Embryonic facial prominence (tissue), 1 donor: ENCODE results near the gene ZFC3H1.
"Not testable (repeated sequence)": the region's sequence is repeated elsewhere in the genome, so short reads cannot be mapped to it uniquely, and the experiment has no call there.

Experiments used
- DNase-seq: peaks from one replicate; pipeline ENCODE4 v3.0.0-alpha.2; 2016; ENCODE audit errors: extremely low spot score

ZFC3H1 gene, protein sequence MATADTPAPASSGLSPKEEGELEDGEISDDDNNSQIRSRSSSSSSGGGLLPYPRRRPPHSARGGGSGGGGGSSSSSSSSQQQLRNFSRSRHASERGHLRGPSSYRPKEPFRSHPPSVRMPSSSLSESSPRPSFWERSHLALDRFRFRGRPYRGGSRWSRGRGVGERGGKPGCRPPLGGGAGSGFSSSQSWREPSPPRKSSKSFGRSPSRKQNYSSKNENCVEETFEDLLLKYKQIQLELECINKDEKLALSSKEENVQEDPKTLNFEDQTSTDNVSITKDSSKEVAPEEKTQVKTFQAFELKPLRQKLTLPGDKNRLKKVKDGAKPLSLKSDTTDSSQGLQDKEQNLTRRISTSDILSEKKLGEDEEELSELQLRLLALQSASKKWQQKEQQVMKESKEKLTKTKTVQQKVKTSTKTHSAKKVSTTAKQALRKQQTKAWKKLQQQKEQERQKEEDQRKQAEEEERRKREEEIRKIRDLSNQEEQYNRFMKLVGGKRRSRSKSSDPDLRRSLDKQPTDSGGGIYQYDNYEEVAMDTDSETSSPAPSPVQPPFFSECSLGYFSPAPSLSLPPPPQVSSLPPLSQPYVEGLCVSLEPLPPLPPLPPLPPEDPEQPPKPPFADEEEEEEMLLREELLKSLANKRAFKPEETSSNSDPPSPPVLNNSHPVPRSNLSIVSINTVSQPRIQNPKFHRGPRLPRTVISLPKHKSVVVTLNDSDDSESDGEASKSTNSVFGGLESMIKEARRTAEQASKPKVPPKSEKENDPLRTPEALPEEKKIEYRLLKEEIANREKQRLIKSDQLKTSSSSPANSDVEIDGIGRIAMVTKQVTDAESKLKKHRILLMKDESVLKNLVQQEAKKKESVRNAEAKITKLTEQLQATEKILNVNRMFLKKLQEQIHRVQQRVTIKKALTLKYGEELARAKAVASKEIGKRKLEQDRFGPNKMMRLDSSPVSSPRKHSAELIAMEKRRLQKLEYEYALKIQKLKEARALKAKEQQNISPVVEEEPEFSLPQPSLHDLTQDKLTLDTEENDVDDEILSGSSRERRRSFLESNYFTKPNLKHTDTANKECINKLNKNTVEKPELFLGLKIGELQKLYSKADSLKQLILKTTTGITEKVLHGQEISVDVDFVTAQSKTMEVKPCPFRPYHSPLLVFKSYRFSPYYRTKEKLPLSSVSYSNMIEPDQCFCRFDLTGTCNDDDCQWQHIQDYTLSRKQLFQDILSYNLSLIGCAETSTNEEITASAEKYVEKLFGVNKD (N-terminal part only)

DNA sequence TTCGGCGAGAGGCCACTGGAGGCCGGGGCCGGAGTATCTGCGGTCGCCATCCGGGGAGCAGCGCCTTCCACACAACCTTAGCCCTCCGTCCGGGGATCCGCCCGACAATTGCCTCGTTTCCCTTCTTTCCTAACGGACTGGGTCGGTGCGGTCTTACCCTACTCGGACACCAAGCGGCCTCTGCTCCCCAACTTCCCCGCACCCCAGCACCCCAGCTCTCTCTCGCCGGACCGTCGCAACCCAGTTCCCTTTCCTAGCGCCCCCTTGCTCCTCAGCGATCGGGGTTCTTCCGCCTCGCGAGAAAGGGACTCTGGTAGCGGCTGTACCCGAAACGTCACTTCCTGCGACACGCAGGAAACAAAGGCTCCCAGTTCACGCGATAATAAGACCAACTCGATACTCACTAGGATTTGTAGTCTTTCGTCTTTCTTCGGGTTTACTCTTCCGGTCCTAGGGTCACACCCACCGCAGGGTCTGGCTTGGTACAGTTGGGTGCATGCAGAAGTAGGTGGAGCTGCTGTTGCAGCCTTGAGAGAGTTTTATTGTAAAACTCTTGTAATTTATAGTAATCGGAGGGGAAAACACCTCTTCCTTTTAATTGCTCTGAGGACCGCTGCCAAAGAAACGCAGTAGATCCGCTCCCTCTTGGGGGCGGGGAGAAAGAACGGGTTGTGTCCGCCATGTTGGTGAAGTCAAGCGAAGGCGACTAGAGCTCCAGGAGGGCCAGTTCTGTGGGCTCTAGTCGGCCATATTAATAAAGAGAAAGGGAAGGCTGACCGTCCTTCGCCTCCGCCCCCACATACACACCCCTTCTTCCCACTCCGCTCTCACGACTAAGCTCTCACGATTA is at the start of gene ZFC3H1, which contains the start of gene THAP2:
TSS of gene ZFC3H1 (minus strand) at position 288 of the 850 bp plus-strand sequence. CDS start at position 50, 238 bp downstream.
TSS of gene THAP2 (plus strand) at position 741 of the 850 bp plus-strand sequence. CDS start 209 bp downstream, outside the sequence.
- peak; percentile 100 for DNase-seq

- no peak for DNase-seq
These were observed 46.9 kb upstream of the ZFC3H1 start for GRCh38 chr12:71710276-71711125.

DNA sequence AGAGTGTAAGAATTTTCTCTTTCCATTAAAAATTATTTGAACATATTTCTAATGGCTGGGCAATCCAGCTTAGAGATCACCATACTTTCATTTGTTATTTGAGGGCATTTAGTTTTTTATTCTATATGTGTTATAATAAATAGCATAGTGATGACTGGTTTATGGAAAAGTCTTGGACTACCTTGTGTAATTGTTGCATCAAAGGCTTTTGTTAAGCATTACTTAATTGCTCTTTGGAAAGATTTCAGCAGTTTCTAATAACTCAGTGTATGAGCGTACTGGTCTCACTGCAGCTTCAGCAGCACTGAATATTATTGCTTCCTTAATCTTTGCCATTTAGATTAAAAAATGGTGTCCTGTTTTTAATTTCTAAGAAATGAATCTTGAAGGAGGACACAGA is 45.0 kb upstream of the ZFC3H1 start:
- DNase-seq, result no peak

GRCh38 chr12:71704920-71705319 is 41.3 kb upstream of the ZFC3H1 start:
- DNase-seq, result no peak

DNA sequence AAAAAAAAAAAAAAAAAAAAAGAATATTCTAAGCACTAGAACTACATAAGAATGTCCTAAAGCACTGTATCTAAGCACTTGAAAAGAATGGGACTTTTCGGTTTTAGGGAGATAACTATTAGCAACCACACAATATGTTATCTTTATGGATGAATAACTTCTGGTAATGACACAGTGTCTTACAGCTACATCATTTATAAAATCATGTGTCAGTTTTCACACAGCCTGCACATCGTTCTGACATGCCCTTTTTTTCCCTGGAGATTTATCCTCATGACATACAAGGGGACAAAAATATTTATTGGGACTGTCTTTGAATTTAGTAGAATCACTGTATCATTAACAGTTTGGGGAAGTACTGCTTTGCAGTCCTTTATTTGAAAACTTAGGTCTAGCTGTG is 39.6 kb upstream of the ZFC3H1 start:
- no peak for DNase-seq

DNA sequence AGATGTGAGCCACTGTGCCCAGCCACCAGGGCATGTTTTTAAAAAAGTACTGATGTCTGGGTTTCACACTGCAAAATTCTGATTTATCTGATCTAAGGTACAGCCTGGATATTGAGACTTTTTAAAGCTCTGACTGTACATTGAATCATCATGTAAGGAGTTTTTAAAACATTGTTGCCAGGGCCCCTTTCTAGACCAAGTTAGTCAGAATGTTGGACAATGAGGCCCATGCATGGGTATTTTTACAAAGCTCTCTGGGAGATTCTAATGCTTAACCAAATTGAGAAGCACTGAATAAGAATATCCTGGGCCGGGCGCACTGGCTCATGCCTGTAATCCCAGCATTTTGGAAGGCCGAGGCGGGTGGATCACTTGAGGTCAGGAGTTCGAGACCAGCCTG is 38.9 kb upstream of the ZFC3H1 start:
- no peak for DNase-seq

DNA sequence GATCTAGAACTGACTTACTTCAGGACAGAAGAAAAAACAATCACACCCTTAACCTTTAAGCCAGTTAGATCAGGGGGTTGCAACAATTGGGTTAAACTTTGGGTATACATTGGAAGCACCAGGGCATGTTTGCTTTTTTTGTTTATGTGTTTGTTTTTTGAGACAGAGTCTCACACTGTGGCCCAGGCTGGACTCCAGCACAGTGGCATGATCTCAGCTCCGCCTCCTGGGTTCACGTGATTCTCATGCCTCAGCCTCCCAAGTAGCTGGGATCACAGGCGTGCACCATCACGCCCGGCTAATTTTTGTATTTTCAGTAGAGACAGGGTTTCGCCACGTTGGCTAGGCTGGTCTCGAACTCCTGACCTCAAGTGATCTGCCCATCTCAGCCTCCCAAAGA is 38.5 kb upstream of the ZFC3H1 start:
- not testable (repeated sequence) for DNase-seq

- no peak for DNase-seq
These were observed 32.1 kb upstream of the ZFC3H1 start for GRCh38 chr12:71695782-71696181.

DNA sequence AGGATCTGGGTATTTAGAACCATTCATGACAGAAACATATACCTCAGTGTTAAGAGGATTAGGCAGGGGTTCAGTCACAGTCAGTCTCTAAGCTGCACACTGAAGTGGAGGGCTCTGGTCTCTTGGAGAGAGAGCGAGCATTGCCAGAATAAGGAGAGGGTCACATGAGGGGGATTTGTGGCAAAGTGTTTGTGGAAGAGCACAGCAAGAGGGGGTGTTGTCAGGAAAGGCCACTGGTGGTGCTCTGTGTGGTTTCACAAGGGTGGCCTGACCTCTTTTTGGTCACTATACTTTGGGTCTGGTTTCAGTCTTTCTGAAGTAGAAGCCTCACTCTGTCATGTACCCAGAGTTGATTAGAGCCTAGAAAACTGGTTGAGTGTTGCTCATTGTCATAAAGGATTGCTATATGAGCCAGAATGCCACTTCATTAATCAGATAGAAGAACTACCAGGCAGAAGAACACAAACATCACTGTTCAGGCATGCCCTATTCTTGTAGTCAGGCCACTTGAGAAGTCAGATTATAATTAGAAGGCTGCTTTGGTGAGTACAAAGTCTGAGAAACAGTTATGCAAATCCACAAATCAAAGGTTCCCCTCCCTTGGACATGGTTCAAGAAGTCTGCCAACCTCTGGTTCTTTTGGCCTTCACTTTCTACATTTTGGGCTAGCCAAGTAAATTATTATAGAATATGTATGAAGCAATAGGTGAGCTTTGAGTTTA is 30.6 kb upstream of the ZFC3H1 start:
- no peak for DNase-seq

DNA sequence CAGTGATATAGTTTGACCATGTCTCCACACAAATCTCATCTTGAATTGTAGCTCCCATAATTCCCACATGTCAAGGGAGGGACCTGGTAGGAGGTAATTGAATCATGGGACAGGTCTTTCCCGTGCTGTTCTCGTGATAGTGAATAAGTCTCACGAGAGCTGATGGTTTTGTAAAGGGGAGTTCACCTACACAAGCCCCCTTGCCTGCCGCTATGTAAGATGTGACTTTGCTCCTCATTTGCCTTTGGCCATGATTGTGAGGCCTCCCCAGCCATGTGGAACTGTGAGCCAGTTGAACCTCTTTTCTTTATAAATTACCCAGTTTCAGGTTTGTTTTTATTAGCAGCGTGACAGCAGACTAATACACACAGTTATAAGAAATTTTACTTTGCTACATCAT is 30.0 kb upstream of the ZFC3H1 start:
- DNase-seq, result not testable (repeated sequence)

DNA sequence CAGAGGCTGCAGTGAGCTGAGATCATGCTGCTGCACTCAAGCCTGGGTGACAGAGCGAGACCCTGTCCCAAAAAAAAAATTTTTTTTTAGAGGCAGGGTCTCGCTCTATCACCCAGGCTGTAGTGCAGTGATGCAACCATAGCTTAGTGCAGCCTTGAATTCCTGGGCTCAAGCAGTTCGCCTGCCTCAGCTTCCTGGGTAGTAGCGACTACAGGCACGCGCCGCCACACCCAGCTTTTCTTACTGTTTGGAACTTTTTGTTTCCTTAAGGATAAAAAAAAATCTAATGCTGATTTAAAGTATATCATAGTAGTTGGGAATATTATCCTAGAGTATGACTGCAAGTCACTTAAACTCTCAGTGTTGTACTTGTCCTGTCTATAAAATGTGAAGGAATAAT is 29.5 kb upstream of the ZFC3H1 start:
- DNase-seq, result no peak

GRCh38 chr12:71691504-71692129 is 28.0 kb upstream of the ZFC3H1 start:
- DNase-seq, result no peak

GRCh38 chr12:71688961-71689570 is 25.4 kb upstream of the ZFC3H1 start:
- no peak for DNase-seq

DNA sequence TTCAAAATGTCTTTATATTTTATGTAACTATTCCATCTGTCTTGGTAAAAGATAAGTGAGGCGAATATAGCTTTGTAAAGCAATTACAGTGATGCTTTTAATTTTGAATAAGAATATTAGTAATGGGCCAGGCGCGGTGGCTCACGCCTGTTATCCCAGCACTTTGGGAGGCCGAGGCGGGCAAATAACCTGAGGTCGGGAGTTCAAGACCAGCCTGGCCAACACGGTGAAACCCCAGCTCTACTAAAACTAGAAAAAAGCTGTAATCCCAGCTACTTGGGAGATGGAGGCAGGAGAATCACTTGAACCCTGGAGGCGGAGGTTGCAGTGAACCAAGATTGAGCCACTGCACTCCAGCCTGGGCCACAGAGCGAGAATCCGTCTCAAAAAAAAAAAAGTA is 23.5 kb upstream of the ZFC3H1 start:
- not testable (repeated sequence) for DNase-seq

DNA sequence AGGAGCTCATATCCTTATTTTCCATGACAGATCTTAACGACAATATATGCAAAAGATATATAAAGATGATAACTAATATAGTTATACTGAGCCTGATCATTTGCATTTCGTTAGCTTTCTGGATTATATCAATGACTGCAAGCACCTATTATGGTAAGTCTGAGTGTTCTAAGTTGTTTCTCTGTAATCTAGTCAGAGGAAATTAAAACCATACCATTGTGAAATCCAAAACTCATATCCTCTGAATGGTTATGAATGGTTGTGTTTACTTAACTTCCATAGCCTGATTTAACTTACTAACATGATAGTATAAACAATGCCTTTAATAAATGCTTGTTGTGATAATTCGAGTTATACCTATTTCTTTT is 23.0 kb upstream of the ZFC3H1 start:
- DNase-seq, result no peak

DNA sequence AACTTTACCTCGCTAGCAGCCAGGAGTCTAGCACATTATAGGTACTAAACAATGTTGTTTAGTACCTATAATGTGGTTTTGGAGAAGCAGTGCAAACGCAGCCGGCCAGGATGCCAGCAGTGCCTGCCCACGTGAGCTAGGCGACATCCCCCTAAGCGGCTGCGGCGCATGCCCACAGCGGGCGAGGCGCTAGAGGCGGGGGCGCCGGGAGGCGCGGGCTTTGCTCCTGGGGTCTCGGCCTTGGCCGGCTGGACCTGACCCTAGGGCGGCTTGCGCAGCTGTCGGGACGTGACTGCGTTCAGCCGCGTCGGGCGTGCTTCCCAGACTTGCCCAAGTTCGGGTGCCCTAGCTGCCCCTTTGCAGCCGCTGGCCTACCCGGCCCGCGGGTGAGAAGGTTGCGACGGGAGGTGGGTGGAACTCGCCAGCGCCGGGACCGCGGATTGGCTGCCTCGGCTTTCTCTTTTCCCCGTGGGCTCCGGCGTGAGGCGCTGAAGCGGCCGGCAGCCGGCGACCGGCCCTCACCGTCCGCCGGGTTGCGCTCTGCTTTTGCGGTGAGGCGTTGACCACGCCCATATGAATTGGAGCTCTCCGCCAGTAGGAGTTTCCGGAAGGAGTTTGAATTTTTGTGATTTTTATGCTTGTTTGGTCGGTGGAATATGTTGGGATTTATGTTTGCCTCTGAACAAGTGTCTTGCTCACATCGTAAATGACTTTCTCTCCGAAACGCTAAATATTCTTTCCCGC is 22.4 kb upstream of the ZFC3H1 start, which contains the start of gene TMEM19:
TSS of gene TMEM19 (plus strand) at position 169 of the 744 bp plus-strand sequence. CDS start 599 bp downstream, outside the sequence.
- peak; percentile 43 for DNase-seq

- no peak for DNase-seq
These were observed 21.8 kb upstream of the ZFC3H1 start for GRCh38 chr12:71685312-71685906.
